Naive thymus-derived CD8-positive, alpha-beta T cell (primary cell): Measurements from ENCODE around the gene EED. TPM values are rescaled to one million over a fixed set of nuclear protein-coding genes. Genes with fewer than 3 reads are reported as not detected.
"Not testable (repeated sequence)": the region's sequence is repeated elsewhere in the genome, so short reads cannot be mapped to it uniquely, and the experiment has no call there.

ENCODE experiments used
- ATAC-seq, 2 donors: fragments of 150-1000 bp; cut with Tn5 transposase in 1 of 2; sonication (Bioruptor Pico), chemical (Tn5 transposase) in 1 of 2; 1 replicate in 1 of 2; 2 replicates in 1 of 2; pipeline ENCODE4 v1.10.0; 2021; ENCODE audit warnings: mild to moderate bottlenecking in 2 of 2, moderate library complexity in 2 of 2
- POLR2A ChIA-PET: fragments of 350-600 bp; sonication (Branson Sonifier 250); formaldehyde crosslinking; loops from one replicate; lab custom pipeline; 2021; ENCODE audit warnings: antibody characterized with exemption; lab: Charles Lee
- DNase-seq, 10 donors: peaks; one replicate each; pipeline versions ENCODE4 v3.0.0 to v3.0.0-alpha.2; 2020 to 2022
- H3K27ac Mint-ChIP-seq, 10 donors: one replicate each; pipeline ENCODE4 v1.8.0; 2020 to 2022; ENCODE audit warnings: mild to moderate bottlenecking in 10 of 10, mixed read lengths in 10 of 10, moderate library complexity in 4 of 10, inconsistent platforms in 1 of 10
- H3K27me3 Mint-ChIP-seq, 5 donors: one replicate each; pipeline ENCODE4 v1.8.0; 2021 to 2022; ENCODE audit warnings: mixed read lengths in 5 of 5
- H3K36me3 Mint-ChIP-seq, 3 donors: one replicate each; pipeline ENCODE4 v1.8.0; 2020 to 2022; ENCODE audit warnings: mixed read lengths in 3 of 3, mild to moderate bottlenecking in 2 of 3, inconsistent platforms in 1 of 3
- H3K4me1 Mint-ChIP-seq, 4 donors: one replicate each; pipeline ENCODE4 v1.8.0; 2021 to 2022; ENCODE audit warnings: mixed read lengths in 4 of 4
- H3K4me3 Mint-ChIP-seq, 10 donors: one replicate each; pipeline ENCODE4 v1.8.0; 2020 to 2022; ENCODE audit warnings: mild to moderate bottlenecking in 10 of 10, mixed read lengths in 10 of 10, moderate library complexity in 6 of 10, inconsistent platforms in 1 of 10
- H3K9me3 Mint-ChIP-seq, 9 donors: one replicate each; pipeline ENCODE4 v1.8.0; 2020 to 2022; ENCODE audit warnings: mixed read lengths in 9 of 9, mild to moderate bottlenecking in 3 of 9, inconsistent platforms in 1 of 9, moderate library complexity in 1 of 9
- polyA plus RNA-seq, 3 donors: library from polyadenylated mRNA; unstranded; fragments of 300-500 nt; fragmentation: Illumina TruSeq; gene quantifications; one replicate each; pipeline ENCODE4 v1.2.3, GENCODE V29; 2021
- total RNA-seq, 8 experiments: library from RNA in 2 of 8; stranded (reverse) in 2 of 8; gene quantifications; one replicate each; pipeline ENCODE4 v1.2.3 and lab custom pipeline; 2021 to 2026

EED gene
- total and polyA plus RNA-seq, 5 experiments from 2014 or later, result 10.9 to 31.5 (median 19.2) TPM

DNA sequence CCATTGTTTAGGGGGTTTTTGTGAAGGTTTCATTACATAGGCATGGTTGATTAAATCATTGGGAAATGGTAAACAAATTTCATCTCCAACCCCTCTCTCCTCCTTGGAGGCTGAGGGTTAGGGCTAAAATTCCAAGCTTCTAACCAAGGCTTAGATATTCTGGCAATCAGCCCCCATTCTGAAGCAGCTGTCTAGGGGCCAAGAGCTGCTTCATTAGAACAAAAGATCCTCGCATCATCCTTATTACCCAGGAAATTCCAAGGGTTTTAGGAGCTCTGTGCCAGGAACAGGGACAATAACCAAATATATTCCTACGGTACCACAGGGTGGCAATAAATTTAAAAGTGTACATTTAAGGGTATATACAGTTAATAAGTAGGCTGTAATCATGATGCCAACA, 22.5 kb upstream of the EED start:
- DNase-seq (no peak), ATAC-seq (no peak)
- Mint-ChIP-seq H3K27ac (no peak overlapping the region), H3K27me3 (peaks cover 0 to 8% (median 6%) of the 10 kb centered on the region in 5 donors), H3K4me3 (no peak overlapping the region), H3K36me3 (no peaks in the 10 kb centered on the region), H3K4me1 (peaks cover 5 to 22% (median 9%) of the 10 kb centered on the region in 4 donors), H3K9me3 (peaks cover 0 to 7% (median 2%) of the 10 kb centered on the region in 9 donors)
- POLR2A ChIA-PET, result interaction anchor here (0.7 kb wide), 1 partner anchor 349 kb away, joined by 3 read pairs; no protein-coding TSS in a partner anchor

GRCh38 chr11:86224575-86224974, 20.0 kb upstream of the EED start:
- ATAC-seq, H3K36me3 Mint-ChIP-seq, H3K4me3 Mint-ChIP-seq, H3K27me3 Mint-ChIP-seq, H3K9me3 Mint-ChIP-seq, POLR2A ChIA-PET, H3K4me1 Mint-ChIP-seq, H3K27ac Mint-ChIP-seq, DNase-seq: not testable (repeated sequence)

- H3K4me3 Mint-ChIP-seq, H3K27me3 Mint-ChIP-seq, DNase-seq, POLR2A ChIA-PET, H3K9me3 Mint-ChIP-seq, H3K36me3 Mint-ChIP-seq, ATAC-seq, H3K4me1 Mint-ChIP-seq, H3K27ac Mint-ChIP-seq: not testable (repeated sequence)
Observed at GRCh38 chr11:86225344-86225743, 19.2 kb upstream of the EED start.

GRCh38 chr11:86228269-86229038, 16.1 kb upstream of the EED start:
- peaks cover 0 to 7% (median 2%) of the 10 kb centered on the region in 9 donors for H3K9me3 Mint-ChIP-seq
- ATAC-seq (no peak), DNase-seq (no peak)
- no peaks in the 10 kb centered on the region for H3K4me1 Mint-ChIP-seq
- H3K4me3 Mint-ChIP-seq, result no peak overlapping the region
- POLR2A ChIA-PET, result no interaction called here
- no peaks in the 10 kb centered on the region for H3K36me3 Mint-ChIP-seq
- peak overlapping the region in 1 of 10 donors; percentile 31 for H3K27ac Mint-ChIP-seq
- peaks cover 0 to 4% (median 0%) of the 10 kb centered on the region in 5 donors for H3K27me3 Mint-ChIP-seq

DNA sequence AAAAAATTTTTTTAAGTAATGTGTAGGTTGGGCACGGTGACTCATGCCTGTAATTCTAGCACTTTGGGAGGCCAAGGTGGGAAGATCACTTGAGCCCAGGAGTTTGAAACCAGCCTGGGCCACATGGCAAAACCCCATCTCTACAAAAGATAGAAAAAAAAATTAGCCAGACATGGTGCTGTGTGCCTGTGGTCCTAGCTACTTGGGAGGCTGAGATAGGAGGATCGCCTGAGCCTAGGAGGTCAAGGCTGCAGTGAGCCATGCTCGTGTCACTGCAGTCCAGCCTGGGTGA, 15.6 kb upstream of the EED start:
- not testable (repeated sequence) for ATAC-seq
- peak overlapping the region in 1 of 10 donors; percentile 31 for H3K27ac Mint-ChIP-seq

GRCh38 chr11:86230179-86230804, 14.3 kb upstream of the EED start:
- POLR2A ChIA-PET, result interaction anchor here (0.5 kb wide), 1 partner anchor 111 kb away, joined by 3 read pairs; no protein-coding TSS in a partner anchor
- Mint-ChIP-seq H3K36me3 (no peaks in the 10 kb centered on the region), H3K27me3 (peaks cover 0 to 4% (median 0%) of the 10 kb centered on the region in 5 donors), H3K9me3 (peaks cover 0 to 2% (median 0%) of the 10 kb centered on the region in 9 donors), H3K4me3 (no peak overlapping the region), H3K4me1 (no peaks in the 10 kb centered on the region), H3K27ac (no peak overlapping the region)
- ATAC-seq (no peak), DNase-seq (no peak)

More for the DNA sequence above, 15.6 kb upstream of the EED start:
- DNase-seq, H3K36me3 Mint-ChIP-seq, H3K4me1 Mint-ChIP-seq, H3K4me3 Mint-ChIP-seq, H3K27me3 Mint-ChIP-seq, POLR2A ChIA-PET, H3K9me3 Mint-ChIP-seq: not testable (repeated sequence)

- Mint-ChIP-seq H3K27me3 (peaks cover 0 to 4% (median 0%) of the 10 kb centered on the region in 5 donors), H3K9me3 (no peaks in the 10 kb centered on the region), H3K27ac (no peak overlapping the region), H3K4me3 (no peak overlapping the region), H3K36me3 (no peaks in the 10 kb centered on the region), H3K4me1 (no peaks in the 10 kb centered on the region)
- DNase-seq (no peak), ATAC-seq (no peak)
- POLR2A ChIA-PET, result no interaction called here
Observed at GRCh38 chr11:86230921-86231434, 13.6 kb upstream of the EED start.

DNA sequence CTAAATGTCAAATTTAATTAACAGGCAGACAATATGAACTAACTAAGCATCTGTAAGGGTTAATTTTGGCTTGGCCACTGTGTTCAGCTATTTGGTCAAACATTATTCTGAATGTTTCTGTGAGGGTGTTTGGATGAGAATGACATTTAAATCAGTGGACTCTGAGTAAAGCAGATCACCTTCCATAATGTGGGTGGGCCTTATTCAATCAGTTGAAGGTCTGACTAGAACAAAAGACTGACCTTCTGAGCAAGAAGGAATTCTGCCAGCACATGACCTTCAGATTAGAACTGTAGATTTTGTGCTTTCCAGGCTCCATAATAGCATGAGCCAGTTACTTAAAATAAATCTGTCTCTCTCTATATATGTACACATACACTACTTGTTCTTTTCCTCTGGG, 12.0 kb upstream of the EED start:
- Mint-ChIP-seq H3K9me3 (no peaks in the 10 kb centered on the region), H3K4me1 (no peaks in the 10 kb centered on the region), H3K27me3 (peaks cover 0 to 4% (median 0%) of the 10 kb centered on the region in 5 donors), H3K36me3 (no peaks in the 10 kb centered on the region), H3K4me3 (no peak overlapping the region), H3K27ac (no peak overlapping the region)
- POLR2A ChIA-PET, result interaction anchor here (1.1 kb wide), 1 partner anchor 12 kb away, joined by 4 read pairs; the partner anchor contains the start of gene EED
- no peak for ATAC-seq
- no peak for DNase-seq

DNA sequence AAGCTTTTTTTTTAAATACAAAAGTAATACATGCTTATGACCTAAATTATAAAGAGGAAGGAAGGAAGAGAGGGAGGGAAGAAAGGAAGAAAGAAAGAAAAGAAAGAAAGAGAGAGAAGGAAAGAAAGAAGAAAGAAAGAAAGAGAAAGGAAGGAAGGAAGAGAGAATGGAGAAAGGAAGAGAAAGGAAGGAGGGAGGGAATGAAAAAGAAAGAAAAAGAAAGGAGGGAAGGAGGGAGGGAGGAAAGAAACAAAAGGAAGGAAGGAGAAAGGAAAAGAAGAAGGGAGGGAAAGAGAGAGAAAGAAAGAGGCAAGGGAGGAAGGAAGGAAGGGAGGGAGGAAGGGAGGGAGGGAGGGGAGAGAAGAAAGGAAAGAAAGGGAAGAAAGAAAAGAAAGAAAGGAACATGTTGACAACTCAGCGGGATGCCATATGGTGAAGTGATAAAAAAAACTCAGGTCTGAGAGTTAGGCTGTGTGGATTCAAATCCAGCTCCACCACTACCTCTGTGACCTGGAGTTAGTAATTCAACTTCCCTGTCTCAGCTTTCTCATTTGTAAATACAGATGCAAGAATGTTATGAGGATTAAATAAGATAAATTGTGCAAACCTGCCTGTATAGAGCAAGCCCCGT, 9.6 kb upstream of the EED start:
- no peaks in the 10 kb centered on the region for H3K36me3 Mint-ChIP-seq
- ATAC-seq (no peak), DNase-seq (no peak)
- H3K4me3 Mint-ChIP-seq, result no peak overlapping the region
- H3K9me3 Mint-ChIP-seq, result no peaks in the 10 kb centered on the region
- peaks cover 0 to 4% (median 2%) of the 10 kb centered on the region in 5 donors for H3K27me3 Mint-ChIP-seq
- POLR2A ChIA-PET, result no interaction called here
- peak overlapping the region in 1 of 10 donors; percentile 15 for H3K27ac Mint-ChIP-seq
- H3K4me1 Mint-ChIP-seq, result no peaks in the 10 kb centered on the region

DNA sequence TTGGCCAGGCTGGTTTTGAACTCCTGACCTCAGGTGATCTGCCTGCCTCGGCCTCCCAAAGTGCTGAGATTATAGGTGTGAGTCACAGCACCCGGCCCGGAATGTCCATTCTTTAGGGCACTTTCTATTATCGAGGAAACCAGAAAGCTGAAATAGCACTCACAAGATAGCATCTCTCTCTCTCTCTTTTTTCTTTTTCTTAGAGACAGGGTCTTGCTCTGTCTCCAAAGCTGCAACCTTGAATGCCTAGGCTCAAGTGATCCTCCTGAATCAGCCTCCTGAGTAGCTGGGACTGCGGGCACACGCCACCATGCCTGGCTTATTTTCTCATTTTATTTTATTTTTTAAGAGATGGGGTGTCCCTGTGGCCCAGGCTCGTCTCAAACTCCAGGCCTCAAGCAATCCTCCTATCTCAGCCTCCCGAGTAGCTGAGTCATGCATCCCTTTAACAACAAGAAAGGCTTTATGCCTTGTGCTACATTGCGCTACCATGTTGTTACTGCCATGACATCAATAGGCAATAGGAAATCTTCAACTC, 7.2 kb upstream of the EED start:
- H3K9me3 Mint-ChIP-seq, result no peaks in the 10 kb centered on the region
- DNase-seq (no peak), ATAC-seq (no peak)
- no peak overlapping the region for H3K27ac Mint-ChIP-seq
- POLR2A ChIA-PET, result no interaction called here
- H3K27me3 Mint-ChIP-seq, result peaks cover 0 to 9% (median 2%) of the 10 kb centered on the region in 5 donors
- H3K4me3 Mint-ChIP-seq, result no peak overlapping the region
- H3K4me1 Mint-ChIP-seq, result no peaks in the 10 kb centered on the region
- H3K36me3 Mint-ChIP-seq, result no peaks in the 10 kb centered on the region

DNA sequence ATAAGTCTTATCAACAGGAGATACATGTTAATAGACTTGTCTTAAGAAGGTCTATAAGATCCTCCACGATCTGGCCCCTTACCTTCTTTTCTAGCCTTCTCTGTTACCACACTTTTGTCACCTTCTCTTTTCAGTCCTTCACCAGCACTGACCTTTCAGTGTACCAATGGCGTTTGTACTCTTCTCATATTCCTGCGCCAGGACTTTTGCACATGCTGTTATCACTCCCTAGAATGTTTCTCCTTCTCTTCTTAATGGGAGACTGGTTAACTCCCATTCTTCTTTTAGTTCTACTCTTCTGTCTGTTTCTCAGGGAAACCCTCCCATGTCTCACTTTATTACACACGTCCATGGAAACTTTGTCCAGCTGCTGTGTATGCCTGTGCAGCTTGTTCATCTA, 4.4 kb upstream of the EED start:
- no peak overlapping the region for H3K4me3 Mint-ChIP-seq
- POLR2A ChIA-PET, result no interaction called here
- H3K27me3 Mint-ChIP-seq, result peaks cover 0 to 6% (median 2%) of the 10 kb centered on the region in 5 donors
- H3K36me3 Mint-ChIP-seq, result no peaks in the 10 kb centered on the region
- H3K4me1 Mint-ChIP-seq, result peaks cover 0 to 2% (median 0%) of the 10 kb centered on the region in 4 donors
- ATAC-seq (no peak), DNase-seq (no peak)
- H3K27ac Mint-ChIP-seq, result no peak overlapping the region
- H3K9me3 Mint-ChIP-seq, result no peaks in the 10 kb centered on the region

DNA sequence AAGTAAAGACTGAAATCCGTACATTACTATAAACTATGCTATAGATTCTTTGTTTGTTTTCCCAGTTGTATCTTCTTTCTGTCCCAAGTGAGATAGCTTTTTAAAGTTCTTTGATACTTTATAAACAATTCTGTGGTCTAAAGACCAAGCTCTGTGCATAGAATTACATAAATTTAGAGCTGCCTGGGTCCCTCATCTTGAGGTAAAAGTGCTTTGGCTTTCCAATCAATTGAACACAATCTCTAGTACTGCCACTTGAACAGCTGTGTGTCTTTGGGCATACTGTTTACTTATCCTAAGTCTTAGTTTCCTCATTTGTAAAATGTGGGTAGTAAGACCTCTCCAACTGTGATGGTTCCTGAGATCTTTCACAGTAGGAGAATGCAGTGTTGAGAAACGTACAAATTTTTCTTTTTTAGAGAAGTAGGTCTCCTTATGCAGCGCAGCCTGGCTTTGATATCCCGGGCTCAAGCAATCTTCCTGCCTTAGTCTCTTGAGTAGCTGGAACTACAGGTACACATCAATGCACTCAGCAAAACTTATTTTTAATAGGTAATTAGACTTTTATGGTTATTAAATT, 2.5 kb upstream of the EED start:
- POLR2A ChIA-PET, result no interaction called here

More for the DNA sequence above, 2.5 kb upstream of the EED start:
- no peaks in the 10 kb centered on the region for H3K9me3 Mint-ChIP-seq
- H3K36me3 Mint-ChIP-seq, result no peaks in the 10 kb centered on the region
- H3K27me3 Mint-ChIP-seq, result peaks cover 0 to 6% (median 2%) of the 10 kb centered on the region in 5 donors
- DNase-seq (no peak), ATAC-seq (no peak)
- no peak overlapping the region for H3K27ac Mint-ChIP-seq
- H3K4me3 Mint-ChIP-seq, result no peak overlapping the region
- peaks cover 0 to 3% (median 2%) of the 10 kb centered on the region in 4 donors for H3K4me1 Mint-ChIP-seq
